ENCODE results near the gene IFNA14. TPM values are rescaled to one million over a fixed set of nuclear protein-coding genes. Genes with fewer than 3 reads are reported as not detected.
A peak's percentile ranks its signal among the peaks of the same experiment; 100 is the strongest.
"Not testable (repeated sequence)": the region's sequence is repeated elsewhere in the genome, so short reads cannot be mapped to it uniquely, and the experiment has no call there.

Gene IFNA14
- total RNA-seq, 1 donor from 2014 or later: not detected

- H3K4me3 Mint-ChIP-seq (ENCODE audit: unreplicated experiment): no peak overlapping the region
- no peak for TF ChIP-seq CTCF (IDR thresholded peaks at IDR 0.05; ENCODE audit: partially characterized antibody, unreplicated experiment)
- H3K9me3 Mint-ChIP-seq (ENCODE audit: unreplicated experiment): no peaks in the 10 kb centered on the region
- H3K36me3 Mint-ChIP-seq (ENCODE audit: unreplicated experiment): no peaks in the 10 kb centered on the region
- H3K27me3 Mint-ChIP-seq (ENCODE audit: unreplicated experiment): peaks cover 9% of the 10 kb centered on the region
- H3K27ac Mint-ChIP-seq (ENCODE audit: unreplicated experiment): no peak overlapping the region
- DNase-seq: no peak
- H3K4me1 Mint-ChIP-seq (ENCODE audit: low read depth, unreplicated experiment): no peaks in the 10 kb centered on the region
These were observed 29.5 kb downstream of the IFNA14 start for GRCh38 chr9:21210311-21210710.

- H3K27ac Mint-ChIP-seq (ENCODE audit: unreplicated experiment); H3K9me3 Mint-ChIP-seq (ENCODE audit: unreplicated experiment); DNase-seq; H3K36me3 Mint-ChIP-seq (ENCODE audit: unreplicated experiment); H3K27me3 Mint-ChIP-seq (ENCODE audit: unreplicated experiment); H3K4me1 Mint-ChIP-seq (ENCODE audit: low read depth, unreplicated experiment); H3K4me3 Mint-ChIP-seq (ENCODE audit: unreplicated experiment): not testable (repeated sequence)
These were observed 32.8 kb downstream of the IFNA14 start, which contains the start of gene IFNA10 for GRCh38 chr9:21207043-21207442. IFNA10 (minus strand) TSS chr9:21207143; CDS start chr9:21207097, 46 bp downstream.

- DNase-seq: no peak
- Mint-ChIP-seq H3K27ac (ENCODE audit: unreplicated experiment) (no peak overlapping the region), H3K27me3 (ENCODE audit: unreplicated experiment) (peaks cover 6% of the 10 kb centered on the region), H3K4me1 (ENCODE audit: low read depth, unreplicated experiment) (no peaks in the 10 kb centered on the region), H3K4me3 (ENCODE audit: unreplicated experiment) (no peak overlapping the region), H3K9me3 (ENCODE audit: unreplicated experiment) (no peaks in the 10 kb centered on the region), H3K36me3 (ENCODE audit: unreplicated experiment) (no peaks in the 10 kb centered on the region)
- no peak for TF ChIP-seq CTCF (IDR thresholded peaks at IDR 0.05; ENCODE audit: partially characterized antibody, unreplicated experiment)
These were observed 34.6 kb downstream of the IFNA14 start for GRCh38 chr9:21205204-21205603.

DNA sequence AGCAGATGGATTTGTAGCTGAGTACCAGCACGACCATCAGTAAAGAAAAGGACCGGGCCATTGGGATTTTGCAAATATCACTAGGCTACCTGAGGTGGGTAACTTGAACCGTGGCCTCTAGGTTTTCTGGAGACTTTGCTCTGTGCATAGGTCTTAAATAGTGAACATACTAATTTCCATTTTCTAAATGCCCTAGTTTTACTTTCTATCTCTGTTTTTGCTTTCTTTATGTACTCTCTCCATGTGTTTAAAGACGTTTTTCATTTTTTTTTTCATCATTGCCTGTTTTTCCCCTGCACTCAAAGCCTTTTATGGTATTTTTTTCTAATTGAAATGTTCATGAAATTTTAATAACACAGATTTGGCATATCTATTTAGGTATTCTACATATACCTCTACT, 37.7 kb downstream of the IFNA14 start, which contains the start of gene IFNA7:
Gene IFNA7, minus strand, starts transcription at position 101 of the 400 bp plus-strand sequence. Its CDS starts 40 bp downstream, at position 61.
- H3K27me3 Mint-ChIP-seq (ENCODE audit: unreplicated experiment); DNase-seq; H3K36me3 Mint-ChIP-seq (ENCODE audit: unreplicated experiment); H3K27ac Mint-ChIP-seq (ENCODE audit: unreplicated experiment); H3K4me1 Mint-ChIP-seq (ENCODE audit: low read depth, unreplicated experiment); H3K4me3 Mint-ChIP-seq (ENCODE audit: unreplicated experiment); H3K9me3 Mint-ChIP-seq (ENCODE audit: unreplicated experiment): not testable (repeated sequence)

- H3K27me3 Mint-ChIP-seq (ENCODE audit: unreplicated experiment); H3K4me1 Mint-ChIP-seq (ENCODE audit: low read depth, unreplicated experiment); H3K4me3 Mint-ChIP-seq (ENCODE audit: unreplicated experiment); H3K9me3 Mint-ChIP-seq (ENCODE audit: unreplicated experiment); H3K36me3 Mint-ChIP-seq (ENCODE audit: unreplicated experiment); H3K27ac Mint-ChIP-seq (ENCODE audit: unreplicated experiment): not testable (repeated sequence)
- peak; percentile 30 for DNase-seq
- peak; percentile 53 for TF ChIP-seq CTCF (IDR thresholded peaks at IDR 0.05; ENCODE audit: partially characterized antibody, unreplicated experiment)
These were observed 44.7 kb downstream of the IFNA14 start for GRCh38 chr9:21194867-21195776.

Other genes with a start within 250 kb of the IFNA14 start
- 0.10 TPM for gene HACD4, start 208.4 kb downstream of the IFNA14 start, total RNA-seq (ENCODE audit: unreplicated experiment)
- not detected for gene IFNB1, start 162.1 kb downstream of the IFNA14 start, total RNA-seq (ENCODE audit: unreplicated experiment)
- gene IFNW1, start 98.2 kb downstream of the IFNA14 start, total RNA-seq (ENCODE audit: unreplicated experiment): not detected
- not detected for gene IFNA21, start 73.3 kb downstream of the IFNA14 start, total RNA-seq (ENCODE audit: unreplicated experiment)
- gene IFNA4, start 52.4 kb downstream of the IFNA14 start, total RNA-seq (ENCODE audit: unreplicated experiment): not detected
- gene IFNA7, start 37.8 kb downstream of the IFNA14 start, total RNA-seq (ENCODE audit: unreplicated experiment): not detected
- not detected for gene IFNA10, start 32.9 kb downstream of the IFNA14 start, total RNA-seq (ENCODE audit: unreplicated experiment)
- not detected for gene IFNA16, start 22.7 kb downstream of the IFNA14 start, total RNA-seq (ENCODE audit: unreplicated experiment)
- gene IFNA17, start 11.8 kb downstream of the IFNA14 start, total RNA-seq (ENCODE audit: unreplicated experiment): not detected
- gene IFNA5, start 65.3 kb upstream of the IFNA14 start, total RNA-seq (ENCODE audit: unreplicated experiment): not detected
- gene KLHL9, start 95.4 kb upstream of the IFNA14 start, total RNA-seq (ENCODE audit: unreplicated experiment): 38.7 TPM
- gene IFNA6, start 110.9 kb upstream of the IFNA14 start, total RNA-seq (ENCODE audit: unreplicated experiment): not detected
- gene IFNA13, start 128.1 kb upstream of the IFNA14 start, total RNA-seq (ENCODE audit: unreplicated experiment): not detected
- not detected for gene IFNA2, start 145.4 kb upstream of the IFNA14 start, total RNA-seq (ENCODE audit: unreplicated experiment)
- not detected for gene IFNA8, start 169.1 kb upstream of the IFNA14 start, total RNA-seq (ENCODE audit: unreplicated experiment)
- gene IFNA1, start 200.4 kb upstream of the IFNA14 start, total RNA-seq (ENCODE audit: unreplicated experiment): not detected
- gene IFNE, start 242.3 kb upstream of the IFNA14 start, total RNA-seq (ENCODE audit: unreplicated experiment): not detected

Data from glutamatergic neuron (in vitro differentiated cells).